Liver (tissue), 9 donors: ENCODE results near the gene NECTIN1. TPM values are rescaled to one million over a fixed set of nuclear protein-coding genes. Genes with fewer than 3 reads are reported as not detected.

ENCODE experiments used
- DNase-seq: peaks from one replicate; pipeline ENCODE4 v3.0.0-alpha.2; 2017; ENCODE audit warnings: low spot score
- H3K27ac ChIP-seq, 2 donors: one replicate each; pipeline ENCODE4 v1.7.0; 2013; ENCODE audit warnings: inconsistent platforms in 2 of 2, low read length in 2 of 2, control low read depth in 1 of 2, low read depth in 1 of 2, mild to moderate bottlenecking in 1 of 2
- H3K27me3 ChIP-seq, 4 donors: one replicate each; pipeline versions ENCODE4 v1.6.1 to v1.7.0; 2013; ENCODE audit warnings: low read length in 3 of 4, inconsistent platforms in 1 of 4, mild to moderate bottlenecking in 1 of 4, moderate library complexity in 1 of 4; ENCODE audit not compliant: control insufficient read depth in 4 of 4, insufficient read depth in 4 of 4
- H3K36me3 ChIP-seq, 4 donors: one replicate each; pipeline versions ENCODE4 v1.6.1 to v1.7.0; 2013; ENCODE audit warnings: low read length in 3 of 4, mild to moderate bottlenecking in 3 of 4, low read depth in 1 of 4, moderate library complexity in 1 of 4; ENCODE audit not compliant: control insufficient read depth in 4 of 4, insufficient read depth in 3 of 4
- H3K4me1 ChIP-seq, 4 donors: one replicate each; pipeline versions ENCODE4 v1.6.1 to v1.7.0; 2013; ENCODE audit warnings: low read length in 3 of 4, mild to moderate bottlenecking in 3 of 4, moderate library complexity in 1 of 4; ENCODE audit not compliant: control insufficient read depth in 4 of 4, insufficient read depth in 4 of 4
- H3K4me3 ChIP-seq, 3 donors: one replicate each; pipeline versions ENCODE4 v1.6.1 to v1.7.0; 2013; ENCODE audit warnings: low read length in 3 of 3, control low read depth in 1 of 3, low read depth in 1 of 3, mild to moderate bottlenecking in 1 of 3
- H3K9ac ChIP-seq, 2 donors: one replicate each; pipeline ENCODE4 v1.7.0; 2013; ENCODE audit warnings: low read length in 2 of 2, mild to moderate bottlenecking in 2 of 2, moderate library complexity in 2 of 2, control low read depth in 1 of 2, low read depth in 1 of 2
- H3K9me3 ChIP-seq, 4 donors: one replicate each; pipeline versions ENCODE4 v1.6.1 to v1.7.0; 2013; ENCODE audit warnings: low read length in 3 of 4; ENCODE audit not compliant: control insufficient read depth in 4 of 4
- CTCF ChIP-seq: fragments of 150-350 bp; IDR thresholded peaks from 2 replicates; pipeline ENCODE4 v1.5.1; 2017; ENCODE audit warnings: improper control_type of control experiment, low read depth, low read length; ENCODE audit not compliant: missing input control
- EGR1 ChIP-seq, 2 donors: IDR thresholded peaks; 2 replicates each; pipeline ENCODE4 v1.6.1; 2016 to 2018; ENCODE audit warnings: antibody characterized with exemption in 2 of 2, low read depth in 2 of 2
- FOXA1 ChIP-seq: IDR thresholded peaks from 2 replicates; pipeline ENCODE4 v1.6.1; 2016; ENCODE audit warnings: antibody characterized with exemption
- FOXA2 ChIP-seq: IDR thresholded peaks from 2 replicates; pipeline ENCODE4 v1.6.1; 2016; ENCODE audit warnings: antibody characterized with exemption
- GABPA ChIP-seq, 2 donors: IDR thresholded peaks in 1 of 2; conservative IDR thresholded peaks in 1 of 2; 2 replicates each; pipeline ENCODE4 v1.6.1; 2016; ENCODE audit warnings: antibody characterized with exemption in 2 of 2, mild to moderate bottlenecking in 1 of 2, moderate library complexity in 1 of 2
- HNF4A ChIP-seq, 2 donors: conservative IDR thresholded peaks; 2 replicates each; pipeline ENCODE4 v1.6.1; 2016; ENCODE audit warnings: antibody characterized with exemption in 2 of 2, mild to moderate bottlenecking in 2 of 2
- HNF4G ChIP-seq: IDR thresholded peaks from 2 replicates; pipeline ENCODE4 v1.6.1; 2016; ENCODE audit warnings: antibody characterized with exemption
- JUND ChIP-seq, 2 donors: IDR thresholded peaks; 2 replicates each; pipeline ENCODE4 v1.6.1; 2016; ENCODE audit warnings: antibody characterized with exemption in 2 of 2
- MAX ChIP-seq: IDR thresholded peaks from 2 replicates; pipeline ENCODE4 v1.6.1; 2016; ENCODE audit warnings: antibody characterized with exemption
- NR2F2 ChIP-seq: IDR thresholded peaks from 2 replicates; pipeline ENCODE4 v1.6.1; 2016; ENCODE audit warnings: antibody characterized with exemption
- RAD21 ChIP-seq, 2 donors: IDR thresholded peaks; 2 replicates each; pipeline ENCODE4 v1.6.1; 2016; ENCODE audit warnings: antibody characterized with exemption in 2 of 2, mild to moderate bottlenecking in 2 of 2
- RXRA ChIP-seq, 2 donors: IDR thresholded peaks; 2 replicates each; pipeline ENCODE4 v1.6.1; 2017 to 2018; ENCODE audit warnings: antibody characterized with exemption in 2 of 2, mild to moderate bottlenecking in 1 of 2
- SP1 ChIP-seq: IDR thresholded peaks from 2 replicates; pipeline ENCODE4 v1.6.1; 2018; ENCODE audit warnings: antibody characterized with exemption, mild to moderate bottlenecking
- TAF1 ChIP-seq: conservative IDR thresholded peaks from 2 replicates; pipeline ENCODE4 v1.6.1; 2016; ENCODE audit warnings: antibody characterized with exemption, mild to moderate bottlenecking
- YY1 ChIP-seq: IDR thresholded peaks from 2 replicates; pipeline ENCODE4 v1.6.1; 2016; ENCODE audit warnings: antibody characterized with exemption, mild to moderate bottlenecking
- WGBS: extraction: QIAGEN DNeasy Blood & Tissue Kit; methylation state at CpG from one replicate; pipeline ENCODE4 v1.1.7; 2013; 5-methylcytosine and 5-hydroxymethylcytosine counted together
- polyA plus RNA-seq, 2 donors: library from polyadenylated mRNA; stranded (reverse) in 1 of 2; unstranded in 1 of 2; fragments of 200-250 nt in 1 of 2; fragments of >200 nt in 1 of 2; fragmentation: Nextera tagmentation in 1 of 2; extraction: Ambion mirVana in 1 of 2; gene quantifications; one replicate each; pipeline versions ENCODE4 v1.2.1 to v1.2.3, GENCODE V29; 2013 to 2015
- total RNA-seq, 2 donors: library from RNA; depleted of rRNA; stranded (reverse); fragments of >200 nt; gene quantifications; one replicate each; pipeline ENCODE4 v1.2.3, GENCODE V29; 2014
- TF ChIP-seq, protein P1 (sequence below): IDR thresholded peaks from 2 replicates; pipeline ENCODE4 v1.6.1; 2016; ENCODE audit warnings: antibody characterized with exemption
- TF ChIP-seq, protein P2 (sequence below): IDR thresholded peaks from 2 replicates; pipeline ENCODE4 v1.6.1; 2016; ENCODE audit warnings: antibody characterized with exemption
- TF ChIP-seq, protein P3 (sequence below): IDR thresholded peaks from 2 replicates; pipeline ENCODE4 v1.6.1; 2016; ENCODE audit warnings: antibody characterized with exemption, mild to moderate bottlenecking
- donor health status: healthy.
- donor health status: healthy.
- donor health status: healthy.
- donor health status: healthy.
- donor health status: healthy.

NECTIN1 gene
- total and polyA plus RNA-seq, 4 donors, result 0.69 to 7.7 (median 5.0) TPM

DNA sequence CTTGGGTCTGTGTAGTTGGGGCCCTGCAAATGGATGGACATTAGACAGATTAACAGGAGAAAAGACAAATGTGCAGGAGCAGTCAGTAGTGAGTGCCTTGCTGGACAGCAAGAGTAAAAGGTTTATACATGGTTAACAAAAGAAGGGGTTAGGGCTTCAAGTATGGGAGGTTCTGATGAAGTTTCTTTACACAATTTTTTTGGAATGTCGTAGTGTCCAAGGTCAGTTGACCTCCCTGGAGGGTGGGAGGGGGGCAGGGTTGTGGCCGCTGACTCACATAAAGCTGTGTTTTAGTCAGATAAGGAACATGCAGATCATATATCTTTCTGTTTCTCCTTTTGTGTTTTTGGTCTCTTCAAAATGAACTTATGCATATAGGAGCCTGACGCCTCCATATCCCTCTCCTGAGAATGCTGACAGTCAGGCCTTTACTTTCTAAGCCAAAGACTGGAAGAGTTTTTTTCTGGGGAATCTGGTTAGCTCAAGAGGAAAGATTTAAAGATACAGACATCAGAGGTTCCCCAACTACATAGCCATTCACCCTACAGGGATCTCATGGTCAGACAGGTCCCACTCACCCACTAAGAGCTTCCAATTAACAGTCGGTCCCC lies 134.3 kb downstream of the NECTIN1 start:
- 61% methylated on average over 4 of the region's 4 CpGs for WGBS
- no peak for DNase-seq

GRCh38 chr11:119593346-119593745 lies 135.7 kb downstream of the NECTIN1 start:
- Histone ChIP-seq H3K4me3 (no peak overlapping the region), H3K27ac (no peak overlapping the region), H3K9me3 (peaks cover 0 to 3% (median 0%) of the 10 kb centered on the region in 4 donors), H3K4me1 (peaks cover 0 to 2% (median 0%) of the 10 kb centered on the region in 4 donors), H3K27me3 (no peaks in the 10 kb centered on the region), H3K36me3 (no peaks in the 10 kb centered on the region), H3K9ac (no peak overlapping the region)
- 80% methylated on average over 1 of the region's 1 CpG for WGBS
- DNase-seq, result no peak
- TF ChIP-seq SP1, result no peak
- TF ChIP-seq HNF4A (conservative IDR thresholded peaks at IDR 0.05), result no peak
- TF ChIP-seq MAX, result no peak
- TF ChIP-seq CTCF, result no peak
- TF ChIP-seq GABPA (IDR thresholded peaks at IDR 0.05 in 1 of 2, conservative IDR thresholded peaks at IDR 0.05 in 1 of 2), result no peak
- TF ChIP-seq NR2F2, result no peak
- TF ChIP-seq, protein P1, sequence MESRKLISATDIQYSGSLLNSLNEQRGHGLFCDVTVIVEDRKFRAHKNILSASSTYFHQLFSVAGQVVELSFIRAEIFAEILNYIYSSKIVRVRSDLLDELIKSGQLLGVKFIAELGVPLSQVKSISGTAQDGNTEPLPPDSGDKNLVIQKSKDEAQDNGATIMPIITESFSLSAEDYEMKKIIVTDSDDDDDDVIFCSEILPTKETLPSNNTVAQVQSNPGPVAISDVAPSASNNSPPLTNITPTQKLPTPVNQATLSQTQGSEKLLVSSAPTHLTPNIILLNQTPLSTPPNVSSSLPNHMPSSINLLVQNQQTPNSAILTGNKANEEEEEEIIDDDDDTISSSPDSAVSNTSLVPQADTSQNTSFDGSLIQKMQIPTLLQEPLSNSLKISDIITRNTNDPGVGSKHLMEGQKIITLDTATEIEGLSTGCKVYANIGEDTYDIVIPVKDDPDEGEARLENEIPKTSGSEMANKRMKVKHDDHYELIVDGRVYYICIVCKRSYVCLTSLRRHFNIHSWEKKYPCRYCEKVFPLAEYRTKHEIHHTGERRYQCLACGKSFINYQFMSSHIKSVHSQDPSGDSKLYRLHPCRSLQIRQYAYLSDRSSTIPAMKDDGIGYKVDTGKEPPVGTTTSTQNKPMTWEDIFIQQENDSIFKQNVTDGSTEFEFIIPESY, result no peak
- no peak for TF ChIP-seq EGR1 (IDR thresholded peaks at IDR 0.05; ENCODE audit: low read depth in 2 of 2)
- no peak for TF ChIP-seq JUND (IDR thresholded peaks at IDR 0.05)
- no peak for TF ChIP-seq RAD21 (IDR thresholded peaks at IDR 0.05)
- TF ChIP-seq, protein P2, sequence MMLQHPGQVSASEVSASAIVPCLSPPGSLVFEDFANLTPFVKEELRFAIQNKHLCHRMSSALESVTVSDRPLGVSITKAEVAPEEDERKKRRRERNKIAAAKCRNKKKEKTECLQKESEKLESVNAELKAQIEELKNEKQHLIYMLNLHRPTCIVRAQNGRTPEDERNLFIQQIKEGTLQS, result no peak
- no peak for TF ChIP-seq HNF4G
- TF ChIP-seq, protein P3, sequence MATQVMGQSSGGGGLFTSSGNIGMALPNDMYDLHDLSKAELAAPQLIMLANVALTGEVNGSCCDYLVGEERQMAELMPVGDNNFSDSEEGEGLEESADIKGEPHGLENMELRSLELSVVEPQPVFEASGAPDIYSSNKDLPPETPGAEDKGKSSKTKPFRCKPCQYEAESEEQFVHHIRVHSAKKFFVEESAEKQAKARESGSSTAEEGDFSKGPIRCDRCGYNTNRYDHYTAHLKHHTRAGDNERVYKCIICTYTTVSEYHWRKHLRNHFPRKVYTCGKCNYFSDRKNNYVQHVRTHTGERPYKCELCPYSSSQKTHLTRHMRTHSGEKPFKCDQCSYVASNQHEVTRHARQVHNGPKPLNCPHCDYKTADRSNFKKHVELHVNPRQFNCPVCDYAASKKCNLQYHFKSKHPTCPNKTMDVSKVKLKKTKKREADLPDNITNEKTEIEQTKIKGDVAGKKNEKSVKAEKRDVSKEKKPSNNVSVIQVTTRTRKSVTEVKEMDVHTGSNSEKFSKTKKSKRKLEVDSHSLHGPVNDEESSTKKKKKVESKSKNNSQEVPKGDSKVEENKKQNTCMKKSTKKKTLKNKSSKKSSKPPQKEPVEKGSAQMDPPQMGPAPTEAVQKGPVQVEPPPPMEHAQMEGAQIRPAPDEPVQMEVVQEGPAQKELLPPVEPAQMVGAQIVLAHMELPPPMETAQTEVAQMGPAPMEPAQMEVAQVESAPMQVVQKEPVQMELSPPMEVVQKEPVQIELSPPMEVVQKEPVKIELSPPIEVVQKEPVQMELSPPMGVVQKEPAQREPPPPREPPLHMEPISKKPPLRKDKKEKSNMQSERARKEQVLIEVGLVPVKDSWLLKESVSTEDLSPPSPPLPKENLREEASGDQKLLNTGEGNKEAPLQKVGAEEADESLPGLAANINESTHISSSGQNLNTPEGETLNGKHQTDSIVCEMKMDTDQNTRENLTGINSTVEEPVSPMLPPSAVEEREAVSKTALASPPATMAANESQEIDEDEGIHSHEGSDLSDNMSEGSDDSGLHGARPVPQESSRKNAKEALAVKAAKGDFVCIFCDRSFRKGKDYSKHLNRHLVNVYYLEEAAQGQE, result no peak
- no peak for TF ChIP-seq FOXA2
- TF ChIP-seq FOXA1, result no peak
- TF ChIP-seq YY1, result no peak
- no peak for TF ChIP-seq RXRA (IDR thresholded peaks at IDR 0.05)
- TF ChIP-seq TAF1, result no peak

More for the DNA sequence above, 134.3 kb downstream of the NECTIN1 start:
- TF ChIP-seq, protein P3, result no peak
- H3K27ac ChIP-seq, result no peak overlapping the region
- H3K4me3 ChIP-seq, result no peak overlapping the region
- no peaks in the 10 kb centered on the region for H3K36me3 ChIP-seq
- no peaks in the 10 kb centered on the region for H3K27me3 ChIP-seq
- no peak overlapping the region for H3K9ac ChIP-seq
- peaks cover 0 to 2% (median 0%) of the 10 kb centered on the region in 4 donors for H3K4me1 ChIP-seq
- peaks cover 0 to 3% (median 0%) of the 10 kb centered on the region in 4 donors for H3K9me3 ChIP-seq
